ENCODE results near the gene NCS1.
A peak's percentile ranks its signal among the peaks of the same experiment; 100 is the strongest.

DNA sequence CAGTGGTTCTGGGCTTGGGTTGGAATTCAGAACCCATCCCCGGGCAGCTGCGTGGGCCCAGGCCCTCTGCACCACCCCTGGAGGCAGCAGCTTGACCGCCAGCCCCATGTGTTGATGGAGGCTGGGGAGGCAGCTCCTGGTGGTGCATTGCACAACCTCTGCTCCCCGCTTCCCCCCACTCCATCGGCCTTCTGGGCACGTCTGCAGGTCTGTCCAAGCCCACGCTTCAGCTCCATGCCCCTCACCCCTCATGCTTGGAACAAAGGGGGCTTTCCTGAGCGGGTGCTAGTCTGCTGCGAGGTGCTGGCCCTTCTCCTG is 1.4 kb downstream of the NCS1 start:
- no peak for TF ChIP-seq POLR2A (IDR thresholded peaks at IDR 0.05; ENCODE audit: low read depth)
- TF ChIP-seq EP300 (IDR thresholded peaks at IDR 0.05): no peak
- TF ChIP-seq, protein P1, sequence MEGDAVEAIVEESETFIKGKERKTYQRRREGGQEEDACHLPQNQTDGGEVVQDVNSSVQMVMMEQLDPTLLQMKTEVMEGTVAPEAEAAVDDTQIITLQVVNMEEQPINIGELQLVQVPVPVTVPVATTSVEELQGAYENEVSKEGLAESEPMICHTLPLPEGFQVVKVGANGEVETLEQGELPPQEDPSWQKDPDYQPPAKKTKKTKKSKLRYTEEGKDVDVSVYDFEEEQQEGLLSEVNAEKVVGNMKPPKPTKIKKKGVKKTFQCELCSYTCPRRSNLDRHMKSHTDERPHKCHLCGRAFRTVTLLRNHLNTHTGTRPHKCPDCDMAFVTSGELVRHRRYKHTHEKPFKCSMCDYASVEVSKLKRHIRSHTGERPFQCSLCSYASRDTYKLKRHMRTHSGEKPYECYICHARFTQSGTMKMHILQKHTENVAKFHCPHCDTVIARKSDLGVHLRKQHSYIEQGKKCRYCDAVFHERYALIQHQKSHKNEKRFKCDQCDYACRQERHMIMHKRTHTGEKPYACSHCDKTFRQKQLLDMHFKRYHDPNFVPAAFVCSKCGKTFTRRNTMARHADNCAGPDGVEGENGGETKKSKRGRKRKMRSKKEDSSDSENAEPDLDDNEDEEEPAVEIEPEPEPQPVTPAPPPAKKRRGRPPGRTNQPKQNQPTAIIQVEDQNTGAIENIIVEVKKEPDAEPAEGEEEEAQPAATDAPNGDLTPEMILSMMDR (IDR thresholded peaks at IDR 0.05): peak in 1 of 3 experiments; percentile 2
- TF ChIP-seq POLR2AphosphoS5 (IDR thresholded peaks at IDR 0.05): no peak

All from esophagus muscularis mucosa (tissue), 4 donors.